Measurements from ENCODE around the gene CPA2.
"Not testable (repeated sequence)": the region's sequence is repeated elsewhere in the genome, so short reads cannot be mapped to it uniquely, and the experiment has no call there.

CPA2 gene

DNA sequence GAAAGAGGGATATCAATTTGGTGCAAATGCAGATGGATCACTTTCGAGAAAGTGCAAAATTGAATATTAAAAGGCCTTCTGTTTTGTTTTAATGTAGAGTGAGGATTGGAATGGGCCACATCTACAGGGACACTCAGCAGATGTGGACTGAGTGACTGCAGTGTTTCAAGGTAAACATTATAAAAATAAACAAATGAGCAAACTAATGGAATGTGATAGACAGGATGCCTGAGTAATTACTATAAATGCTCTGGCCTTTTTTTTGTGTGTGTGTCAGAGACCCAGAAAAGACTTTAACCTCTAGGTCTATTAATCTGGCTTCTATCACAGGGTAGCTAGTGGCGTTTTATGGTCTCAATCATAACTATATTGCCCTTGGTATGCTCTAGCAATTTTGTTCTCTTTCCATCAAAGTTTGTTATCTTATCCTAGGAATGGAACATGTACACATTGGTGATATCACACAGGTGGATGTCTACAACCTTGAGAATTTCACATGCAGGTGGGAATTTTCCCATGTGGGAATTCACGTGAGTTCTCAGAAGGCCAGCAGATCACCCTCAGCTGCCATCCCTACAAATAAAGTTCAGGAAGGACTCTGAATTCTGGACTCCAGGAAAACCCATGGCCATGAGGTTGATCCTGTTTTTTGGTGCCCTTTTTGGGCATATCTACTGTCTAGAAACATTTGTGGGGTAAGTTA, at the start of gene CPA2:
Gene CPA2 (plus strand): TSS at position 606 of the 703 bp plus-strand sequence. CDS start 19 bp downstream, at position 625.
- FAIRE-seq: no peak

DNA sequence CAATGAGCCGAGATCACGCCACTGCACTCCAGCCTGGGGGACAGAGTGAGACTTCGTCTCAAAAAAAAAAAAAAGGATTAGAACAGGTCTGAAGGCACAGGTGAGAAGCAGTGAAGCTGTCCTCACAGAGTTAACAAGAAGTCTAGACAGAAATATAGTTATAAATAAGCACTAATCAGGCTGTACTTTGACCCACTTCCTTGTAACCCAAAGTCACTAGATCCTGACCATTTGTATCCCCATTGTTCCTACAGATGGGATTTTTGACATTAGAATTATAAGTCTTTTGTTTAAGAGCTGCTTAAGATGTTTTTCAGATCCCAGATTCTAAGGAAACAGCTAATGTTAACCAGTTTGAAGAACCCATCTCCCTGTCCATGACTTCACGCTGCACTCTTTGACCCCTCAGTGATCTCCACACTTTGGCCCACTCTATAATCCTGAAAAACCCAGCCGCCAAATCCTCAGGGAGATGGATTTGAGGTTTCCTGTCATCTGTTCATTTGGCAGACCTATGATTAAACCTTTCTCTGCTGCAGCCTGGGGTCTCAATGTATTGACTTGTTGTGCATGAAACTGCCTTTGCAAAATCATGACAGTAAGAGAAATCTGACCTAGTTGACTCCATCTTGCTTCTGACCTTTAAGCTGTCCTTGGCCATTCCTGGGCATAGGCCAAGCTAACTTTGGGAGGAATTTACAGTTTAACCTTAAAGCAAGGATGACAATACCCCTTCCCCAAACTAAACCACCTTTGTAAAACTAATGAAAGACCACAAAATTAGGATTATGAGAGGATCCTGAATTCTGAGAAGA, 47.6 kb upstream of the CPA2 start:
- no peak for FAIRE-seq

DNA sequence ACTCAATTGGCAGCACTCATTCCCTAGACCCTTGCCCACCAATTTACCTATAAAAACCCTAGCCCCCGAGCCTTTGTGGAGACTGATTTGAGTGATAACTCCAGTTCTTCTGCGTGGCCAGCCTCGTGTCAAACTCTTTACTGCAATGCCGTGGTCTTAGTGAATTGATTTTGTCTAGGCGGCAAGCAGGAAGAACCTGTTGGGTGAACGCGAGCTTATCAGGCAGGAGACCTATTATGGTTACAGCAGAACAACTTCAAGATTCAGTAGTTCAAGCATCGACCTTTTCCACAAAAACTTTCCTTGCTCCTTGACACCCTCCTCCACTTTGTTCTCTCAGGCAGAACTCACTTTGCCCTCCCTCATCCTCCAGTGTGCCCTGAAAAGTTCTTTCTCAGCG, 46.8 kb upstream of the CPA2 start:
- no peak for FAIRE-seq

DNA sequence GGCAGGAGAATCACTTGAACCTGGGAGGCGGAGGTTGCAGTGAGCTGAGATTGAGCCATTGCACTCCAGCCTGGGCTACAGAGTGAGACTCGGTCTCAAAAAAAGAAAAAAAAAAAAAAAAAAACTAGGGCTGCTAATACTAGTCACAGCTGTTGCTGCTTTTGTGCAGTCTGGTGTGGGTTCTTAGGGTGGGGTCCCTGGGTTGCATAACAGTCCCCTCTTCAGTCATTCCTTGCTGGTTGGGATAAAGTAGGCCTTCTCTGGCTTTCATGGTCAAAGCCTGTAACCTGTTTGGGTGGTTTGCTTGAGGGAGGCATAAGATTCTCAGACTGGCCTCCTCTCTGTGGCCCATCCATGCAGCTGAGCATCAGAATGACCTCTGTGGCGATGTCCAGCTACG, 44.9 kb upstream of the CPA2 start:
- no peak for FAIRE-seq

DNA sequence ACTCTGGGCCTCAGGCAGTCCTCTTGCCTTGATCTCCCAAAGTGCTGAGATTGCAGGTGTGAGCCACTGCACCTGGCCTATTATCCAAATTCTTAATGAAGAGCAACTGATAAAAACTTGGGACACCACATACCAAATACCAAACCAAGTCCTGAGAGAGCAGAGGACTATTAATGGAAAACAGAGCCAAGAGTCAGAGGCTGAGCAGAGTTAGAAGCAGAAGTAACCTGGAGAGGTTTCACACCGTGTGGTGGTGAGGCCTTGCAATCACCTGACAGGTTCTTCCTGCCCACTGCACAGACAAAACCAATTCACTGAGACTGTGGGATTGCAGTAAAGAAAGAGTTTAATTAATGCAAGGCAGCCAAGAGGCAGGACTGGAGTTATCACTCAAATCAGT, 43.0 kb upstream of the CPA2 start:
- no peak for FAIRE-seq

DNA sequence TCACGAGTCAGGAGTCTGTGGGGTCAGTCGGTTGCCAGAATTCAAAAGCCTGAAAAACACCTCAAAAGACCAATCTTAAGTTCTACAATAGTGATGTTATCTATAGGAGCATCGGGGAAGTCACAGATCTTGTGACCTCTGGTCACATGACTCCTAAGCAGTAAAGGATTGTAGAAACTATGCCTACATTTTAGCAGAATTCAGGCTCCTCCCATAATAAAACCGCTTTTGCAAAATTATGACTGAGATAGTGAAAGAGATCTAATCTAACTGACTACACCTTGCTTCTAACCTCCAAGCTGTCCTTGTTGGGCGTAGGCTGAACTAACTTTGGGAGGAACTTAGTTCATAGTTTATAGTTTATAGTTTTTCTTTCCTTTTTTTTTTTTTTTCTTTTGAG, 42.5 kb upstream of the CPA2 start:
- no peak for FAIRE-seq

DNA sequence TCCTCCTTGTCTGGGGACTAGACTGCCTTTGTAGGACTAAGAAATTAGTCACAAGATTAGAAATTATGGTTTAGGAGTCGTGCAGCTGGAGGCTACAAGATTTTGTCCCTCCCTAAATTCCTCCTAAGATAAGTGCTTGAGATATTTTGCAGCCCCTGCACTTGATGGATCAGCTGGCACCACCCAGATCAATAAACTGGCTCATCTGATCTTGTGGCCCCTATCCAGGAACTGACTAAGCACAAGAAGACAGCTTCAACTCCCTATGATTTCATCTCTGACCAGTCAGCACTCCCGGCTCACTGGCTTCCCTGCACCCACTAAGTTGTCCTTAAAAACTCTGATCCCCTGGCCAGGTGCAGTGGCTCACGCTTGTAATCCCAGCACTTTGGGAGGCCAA, 41.7 kb upstream of the CPA2 start:
- not testable (repeated sequence) for FAIRE-seq

DNA sequence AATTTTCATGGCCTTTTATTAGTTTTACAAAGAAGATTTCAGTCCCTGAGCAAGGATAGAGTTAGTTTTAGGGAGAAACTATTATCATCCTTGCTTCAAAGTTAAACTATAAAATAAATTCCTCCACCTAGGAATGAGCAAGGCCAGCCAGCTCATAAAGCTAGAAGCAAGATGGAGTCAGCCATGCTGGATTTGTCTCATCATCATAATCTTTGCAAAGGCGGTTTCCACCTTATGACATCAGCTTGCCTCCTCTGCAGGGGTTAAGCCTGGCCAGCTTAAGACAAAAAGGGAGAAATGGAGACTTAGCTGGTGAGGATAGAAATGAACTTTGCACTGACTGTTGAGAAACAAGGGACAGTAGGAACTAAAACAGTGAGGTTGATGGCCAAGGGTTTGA, 40.3 kb upstream of the CPA2 start:
- no peak for FAIRE-seq

DNA sequence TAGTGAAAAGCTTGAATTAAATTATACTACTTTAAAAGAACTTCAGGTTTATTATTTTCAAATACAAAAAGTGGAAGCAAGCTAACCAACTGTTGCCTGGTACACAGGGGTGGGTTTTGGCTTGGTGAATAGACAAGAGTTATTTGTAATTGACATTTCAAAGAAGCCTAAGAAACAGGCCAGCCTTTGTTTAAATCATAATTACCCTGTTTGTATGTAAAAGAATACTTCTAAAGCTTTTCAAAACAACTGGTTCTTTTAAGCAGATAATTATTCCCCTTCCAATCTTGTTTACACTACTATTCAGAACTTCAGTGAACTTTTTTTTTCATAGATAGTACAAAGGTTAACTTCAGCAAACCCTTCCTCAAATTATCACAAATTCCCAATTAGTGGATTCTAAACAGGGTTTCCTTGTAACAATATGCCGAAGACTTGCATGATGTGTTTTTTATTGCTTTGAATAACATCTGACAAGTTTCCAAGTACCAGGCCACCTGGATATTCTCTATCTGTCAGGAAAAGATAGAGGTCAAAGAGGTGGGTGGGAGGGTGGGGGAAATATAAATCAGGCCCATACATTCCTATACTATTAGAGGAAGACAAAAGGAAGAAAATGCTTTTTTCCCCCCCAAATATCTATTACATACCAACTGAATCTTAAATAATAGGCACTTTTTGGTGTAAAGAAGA, 38.6 kb upstream of the CPA2 start:
- FAIRE-seq: no peak

DNA sequence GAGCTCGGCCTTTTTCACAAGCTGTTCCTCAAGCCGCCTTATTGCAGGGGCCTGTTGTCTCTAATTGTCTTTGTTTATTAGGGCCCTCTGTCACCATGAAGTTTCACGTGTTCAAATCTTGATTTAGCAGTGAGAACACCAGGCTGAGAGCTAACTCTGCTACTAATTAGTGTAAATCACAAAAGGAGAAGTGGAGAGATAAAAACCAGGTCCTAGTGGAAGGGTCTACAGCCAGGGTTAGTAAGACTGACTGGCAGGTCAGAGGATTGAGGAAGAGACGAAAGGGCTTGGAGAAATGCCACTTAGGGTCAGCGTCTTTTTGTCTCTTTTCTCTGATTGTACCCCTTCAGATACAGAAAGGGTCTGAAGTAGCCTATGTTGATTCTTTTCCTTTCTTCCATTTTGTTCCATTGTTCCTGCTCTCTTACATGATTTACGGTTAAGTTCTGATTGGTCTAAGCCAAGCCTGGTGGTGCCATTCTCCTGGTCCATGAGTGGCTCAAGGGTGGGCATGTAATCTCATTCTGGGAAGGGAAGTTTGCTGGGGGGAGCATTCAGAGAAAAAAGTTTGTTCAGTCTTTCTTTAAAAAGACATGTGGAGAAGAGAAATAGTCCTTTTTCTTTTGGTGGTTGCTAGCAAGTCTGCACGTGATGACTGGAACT, 37.7 kb upstream of the CPA2 start:
- no peak for FAIRE-seq

DNA sequence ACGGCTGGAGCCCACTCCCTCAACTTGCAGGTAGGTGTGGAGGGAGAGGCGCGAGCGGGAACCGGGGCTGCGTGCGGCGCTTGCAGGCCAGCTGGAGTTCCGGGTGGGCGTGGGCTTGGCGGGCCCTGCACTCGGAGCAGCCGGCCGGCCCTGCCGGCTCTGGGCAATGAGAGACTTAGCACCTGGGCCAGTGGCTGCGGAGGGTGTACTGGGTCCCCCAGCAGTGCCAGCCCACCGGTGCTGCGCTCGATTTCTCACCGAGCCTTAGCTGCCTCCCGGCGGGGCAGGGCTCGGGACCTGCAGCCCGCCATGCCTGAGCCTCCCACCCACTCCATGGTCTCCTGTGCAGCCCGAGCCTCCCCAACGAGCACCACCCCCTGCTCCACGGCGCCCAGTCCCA, 36.7 kb upstream of the CPA2 start:
- FAIRE-seq: not testable (repeated sequence)

DNA sequence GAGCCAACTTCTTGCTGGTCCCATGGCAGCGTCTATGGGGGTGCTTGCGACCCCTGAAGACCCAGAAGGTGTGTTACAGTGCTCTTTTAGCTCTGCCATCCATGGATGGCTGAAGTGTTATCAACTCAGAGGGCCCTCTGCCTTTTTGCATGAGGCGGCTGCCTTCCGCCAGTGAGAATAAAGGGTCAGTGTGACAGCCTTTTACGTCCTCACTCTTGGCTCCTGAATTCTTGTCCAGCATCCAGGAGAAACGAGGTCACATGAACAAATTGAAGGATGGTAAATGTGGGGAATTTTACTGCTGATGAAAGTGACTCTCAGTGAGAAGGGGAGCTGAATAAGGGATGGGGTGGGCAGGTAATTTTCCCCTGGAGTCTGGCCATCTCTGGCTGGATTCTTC, 34.9 kb upstream of the CPA2 start:
- no peak for FAIRE-seq

DNA sequence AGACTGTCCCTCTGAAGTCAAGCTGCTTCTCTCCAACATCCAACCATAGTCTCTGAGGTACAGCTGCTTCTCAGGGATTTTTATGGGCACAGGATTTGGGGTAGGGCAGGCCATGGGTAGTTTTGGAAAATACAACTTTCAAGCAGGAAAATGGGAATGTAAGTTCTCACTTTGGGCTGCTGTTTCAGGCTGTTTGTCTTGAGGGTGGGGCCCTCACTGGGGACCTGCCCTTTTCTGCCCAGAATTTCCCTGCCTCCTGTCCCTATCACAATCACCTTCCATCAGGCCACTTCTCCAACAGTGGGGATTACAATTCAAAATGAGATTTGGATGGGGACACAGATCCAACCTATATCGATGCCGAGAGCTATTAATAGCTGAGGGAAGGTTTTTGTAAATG, 34.5 kb upstream of the CPA2 start:
- no peak for FAIRE-seq

DNA sequence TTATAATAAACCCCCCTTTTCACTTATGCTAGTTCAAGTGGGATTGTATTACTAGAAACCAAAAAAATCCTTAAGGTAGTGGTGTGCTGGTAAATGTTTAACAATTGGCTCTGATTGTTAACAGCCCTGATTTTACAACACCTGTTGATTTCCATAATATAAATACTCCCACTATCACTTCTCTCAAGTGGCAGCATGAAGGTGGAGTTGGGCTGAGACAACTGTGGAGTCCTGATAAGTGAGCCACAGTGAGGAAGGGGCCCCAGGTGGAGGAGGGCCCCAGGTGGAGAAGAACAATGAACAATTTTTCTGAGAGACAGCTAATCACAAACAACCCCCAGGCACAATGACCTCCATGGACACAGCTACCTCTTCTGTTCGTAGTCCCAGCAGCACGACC, 32.6 kb upstream of the CPA2 start:
- FAIRE-seq: no peak

DNA sequence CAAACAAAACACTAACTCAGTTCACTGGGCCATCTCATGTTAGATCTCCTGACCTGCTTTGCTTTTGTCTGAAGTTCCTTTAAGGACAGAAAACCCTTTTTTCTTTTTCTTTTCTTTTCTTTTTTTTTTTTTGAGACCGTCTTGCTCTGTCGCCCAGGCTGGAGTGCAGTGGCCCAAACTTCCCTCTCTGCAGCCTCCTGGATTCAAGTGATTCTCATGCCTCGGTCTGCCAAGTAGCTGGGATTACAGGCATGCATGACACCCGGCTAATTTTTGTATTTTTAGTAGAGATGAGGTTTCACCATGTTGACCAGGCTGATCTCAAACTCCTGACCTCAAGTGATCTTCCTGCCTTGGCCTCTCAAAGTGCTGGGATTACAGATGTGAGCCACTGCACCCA, 30.3 kb upstream of the CPA2 start:
- not testable (repeated sequence) for FAIRE-seq

DNA sequence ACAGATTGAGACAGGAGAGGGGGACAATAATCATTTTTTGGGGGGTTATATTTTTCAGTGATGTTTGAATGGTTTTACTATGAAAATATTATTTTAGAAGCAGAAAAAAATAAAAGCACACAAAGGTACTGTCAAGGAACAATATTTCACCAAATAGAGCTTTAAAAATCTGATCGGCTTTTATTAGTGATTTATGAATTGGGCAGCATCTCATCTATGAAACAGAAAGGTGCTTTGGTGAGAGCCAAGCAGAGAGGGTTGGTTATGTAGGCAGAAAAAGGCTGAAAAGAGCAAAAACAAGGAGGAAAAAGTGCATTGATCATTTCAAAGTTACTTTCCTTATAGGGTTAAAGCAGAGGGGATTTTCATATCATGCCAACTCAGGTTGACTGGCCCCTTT, 26.4 kb upstream of the CPA2 start:
- FAIRE-seq: no peak

DNA sequence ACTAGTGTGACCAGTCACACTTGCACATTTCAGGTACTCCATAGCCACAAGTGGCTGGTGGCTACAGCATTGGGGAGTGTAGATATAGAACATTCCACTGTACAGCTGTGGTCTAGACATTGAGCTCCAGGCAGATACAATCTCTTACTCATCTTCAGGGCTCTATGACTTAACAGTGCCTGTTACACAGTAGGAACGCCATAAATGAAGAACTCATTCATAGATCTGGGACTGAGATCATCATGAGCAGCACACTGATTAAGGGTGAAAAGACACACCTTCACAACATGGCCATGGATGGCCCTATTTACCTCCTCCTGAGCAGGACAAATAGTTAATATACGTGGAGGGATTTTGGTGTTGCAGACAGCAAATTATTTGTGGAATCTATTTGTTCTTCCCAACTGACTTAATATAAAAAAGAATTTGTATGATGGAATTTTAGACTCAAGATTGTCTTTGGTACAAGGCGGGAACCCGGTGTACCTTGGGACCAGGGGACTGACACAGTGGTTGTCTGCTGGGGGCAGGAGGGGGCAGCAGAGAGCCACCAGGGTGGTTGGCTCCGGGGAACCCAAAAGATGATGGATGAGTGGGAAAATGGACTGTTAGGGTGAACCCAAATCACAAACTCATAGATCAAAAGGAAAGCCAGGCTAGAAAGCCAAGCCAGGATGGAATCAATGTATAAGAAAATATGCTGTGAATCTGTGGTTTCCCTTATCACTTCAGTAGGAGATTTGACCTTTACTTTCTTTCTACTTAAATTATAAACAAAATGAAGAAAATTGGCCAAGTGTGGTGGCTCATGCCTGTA, 24.3 kb upstream of the CPA2 start:
- peak; percentile 83 for FAIRE-seq

DNA sequence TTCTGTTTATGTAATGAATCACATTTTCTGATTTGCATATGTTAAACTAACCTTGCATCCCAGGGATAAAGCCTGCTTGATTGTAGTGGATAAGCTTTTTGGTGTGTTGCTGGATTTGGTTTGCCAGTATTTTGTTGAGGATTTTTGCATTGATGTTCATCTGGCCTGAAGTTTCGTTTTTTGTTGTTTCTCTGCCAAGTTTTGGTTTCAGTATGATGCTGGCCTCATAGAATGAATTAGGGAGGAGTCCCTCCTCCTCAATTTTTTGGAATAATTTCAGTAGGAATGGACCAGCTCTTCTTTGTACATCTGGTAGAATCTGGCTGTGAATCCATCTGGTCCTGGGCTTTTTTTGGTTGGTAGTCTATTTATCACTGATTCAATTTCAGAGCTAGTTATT, 23.2 kb upstream of the CPA2 start:
- FAIRE-seq: not testable (repeated sequence)

DNA sequence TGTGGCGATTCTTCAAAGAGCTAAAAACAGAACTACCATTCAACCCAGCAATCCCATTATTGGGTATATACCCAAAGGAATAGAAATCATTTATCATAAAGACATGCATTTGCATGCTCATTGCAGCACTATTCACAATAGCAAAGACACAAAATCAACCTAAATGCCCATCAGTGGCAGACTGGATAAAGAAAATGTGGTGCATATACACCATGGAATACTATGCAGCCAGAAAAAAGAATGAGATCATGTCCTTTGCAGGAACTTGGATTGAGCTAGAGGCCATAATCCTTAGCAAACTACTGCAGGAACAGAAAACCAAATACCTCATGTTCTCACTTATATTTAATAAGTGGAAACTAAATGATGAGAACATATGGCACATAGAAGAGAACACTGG, 20.2 kb upstream of the CPA2 start:
- FAIRE-seq: not testable (repeated sequence)

DNA sequence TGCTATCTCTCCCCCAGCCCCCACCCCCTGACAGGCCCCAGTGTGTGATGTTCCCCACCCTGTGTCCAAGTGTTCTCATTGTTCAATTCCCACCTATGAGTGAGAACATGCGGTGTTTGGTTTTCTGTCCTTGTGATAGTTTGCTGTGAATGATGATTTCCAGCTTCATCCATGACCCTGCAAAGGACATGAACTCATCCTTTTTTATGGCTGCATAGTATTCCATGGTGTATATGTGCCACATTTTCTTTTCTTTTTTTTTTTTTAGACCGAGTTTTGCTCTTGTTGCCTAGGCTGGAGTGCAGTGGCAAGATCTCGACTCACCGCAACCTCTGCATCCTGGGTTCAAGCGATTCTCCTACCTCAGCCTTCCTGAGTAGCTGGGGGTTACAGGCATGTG, 17.8 kb upstream of the CPA2 start:
- not testable (repeated sequence) for FAIRE-seq

DNA sequence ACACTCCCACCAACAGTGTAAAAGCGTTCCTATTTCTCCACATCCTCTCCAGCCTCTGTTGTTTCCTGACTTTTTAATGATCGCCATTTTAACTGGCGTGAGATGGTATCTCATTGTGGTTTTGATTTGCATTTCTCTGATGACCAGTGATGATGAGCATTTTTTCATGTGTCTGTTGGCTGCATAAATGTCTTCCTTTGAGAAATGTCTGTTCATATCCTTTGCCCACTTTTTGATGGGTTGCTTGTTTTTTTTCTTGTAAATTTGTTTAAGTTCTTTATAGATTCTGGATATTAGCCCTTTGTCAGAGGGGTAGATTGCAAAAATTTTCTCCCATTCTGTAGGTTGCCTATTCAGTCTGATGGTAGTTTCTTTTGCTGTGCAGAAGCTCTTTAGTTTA, 17.0 kb upstream of the CPA2 start:
- not testable (repeated sequence) for FAIRE-seq

DNA sequence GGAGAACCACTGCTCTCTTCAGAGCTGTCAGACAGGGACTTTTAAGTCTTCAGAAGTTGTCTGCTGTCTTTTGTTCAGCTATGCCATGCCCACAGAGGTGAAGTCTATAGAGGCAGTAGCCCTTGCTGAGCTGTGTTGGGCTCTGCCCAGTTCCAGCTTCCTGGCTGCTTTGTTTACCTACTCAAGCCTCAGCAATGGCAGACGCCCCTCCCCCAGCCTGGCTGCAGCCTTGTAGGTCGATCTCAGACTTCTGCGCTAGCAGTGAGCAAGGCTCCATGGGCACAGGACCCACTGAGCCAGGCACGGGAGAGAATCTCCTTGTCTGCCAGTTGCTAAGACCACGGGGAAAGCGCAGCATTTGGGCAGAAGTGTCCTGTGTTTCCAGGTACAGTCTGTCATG, 12.1 kb upstream of the CPA2 start:
- FAIRE-seq: no peak
